SU-DHL-6 (cell line): ENCODE data around the gene AK9.

Source experiments
- EZH2phosphoT487 ChIP-seq: fragments of 200-600 bp; sonication (generic), shearing (Covaris generic); conservative IDR thresholded peaks from 2 replicates; pipeline ENCODE4 v1.6.1; 2018; ENCODE audit warnings: mild to moderate bottlenecking, antibody characterized with exemption, low read length, moderate library complexity, mixed read lengths
- TF ChIP-seq, protein P1 (sequence below): fragments of 200-600 bp; sonication (generic); IDR thresholded peaks from one replicate; pipeline ENCODE4 v1.5.1; 2017; ENCODE audit warnings: antibody characterized with exemption, mild to moderate bottlenecking, low read length, moderate library complexity; ENCODE audit not compliant: insufficient read depth, poor library complexity, severe bottlenecking

DNA sequence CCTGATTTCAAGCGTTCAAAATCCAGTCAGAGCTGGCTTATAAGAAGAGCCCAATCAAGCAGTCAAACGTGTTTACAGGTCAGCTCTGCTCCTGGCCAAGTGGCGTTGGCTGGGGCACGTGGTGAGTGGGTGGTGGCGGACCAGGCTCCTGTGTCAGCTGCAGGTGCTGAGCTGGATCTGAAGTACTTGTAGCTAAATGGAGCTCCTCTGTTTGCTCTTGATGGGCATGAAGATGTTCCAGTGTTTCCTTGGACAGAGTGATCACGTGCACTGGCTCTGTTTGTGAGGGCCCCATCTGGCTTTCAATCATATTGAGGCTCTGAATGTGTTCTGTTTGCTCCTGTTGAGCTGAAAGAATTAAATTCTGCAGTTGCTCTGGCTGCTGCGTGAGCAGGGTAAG is 225.2 kb downstream of the AK9 start:
- TF ChIP-seq, protein P1, sequence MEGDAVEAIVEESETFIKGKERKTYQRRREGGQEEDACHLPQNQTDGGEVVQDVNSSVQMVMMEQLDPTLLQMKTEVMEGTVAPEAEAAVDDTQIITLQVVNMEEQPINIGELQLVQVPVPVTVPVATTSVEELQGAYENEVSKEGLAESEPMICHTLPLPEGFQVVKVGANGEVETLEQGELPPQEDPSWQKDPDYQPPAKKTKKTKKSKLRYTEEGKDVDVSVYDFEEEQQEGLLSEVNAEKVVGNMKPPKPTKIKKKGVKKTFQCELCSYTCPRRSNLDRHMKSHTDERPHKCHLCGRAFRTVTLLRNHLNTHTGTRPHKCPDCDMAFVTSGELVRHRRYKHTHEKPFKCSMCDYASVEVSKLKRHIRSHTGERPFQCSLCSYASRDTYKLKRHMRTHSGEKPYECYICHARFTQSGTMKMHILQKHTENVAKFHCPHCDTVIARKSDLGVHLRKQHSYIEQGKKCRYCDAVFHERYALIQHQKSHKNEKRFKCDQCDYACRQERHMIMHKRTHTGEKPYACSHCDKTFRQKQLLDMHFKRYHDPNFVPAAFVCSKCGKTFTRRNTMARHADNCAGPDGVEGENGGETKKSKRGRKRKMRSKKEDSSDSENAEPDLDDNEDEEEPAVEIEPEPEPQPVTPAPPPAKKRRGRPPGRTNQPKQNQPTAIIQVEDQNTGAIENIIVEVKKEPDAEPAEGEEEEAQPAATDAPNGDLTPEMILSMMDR: no peak
- TF ChIP-seq EZH2phosphoT487: no peak
